ENCODE measurements around the gene SHB.

SHB gene

DNA sequence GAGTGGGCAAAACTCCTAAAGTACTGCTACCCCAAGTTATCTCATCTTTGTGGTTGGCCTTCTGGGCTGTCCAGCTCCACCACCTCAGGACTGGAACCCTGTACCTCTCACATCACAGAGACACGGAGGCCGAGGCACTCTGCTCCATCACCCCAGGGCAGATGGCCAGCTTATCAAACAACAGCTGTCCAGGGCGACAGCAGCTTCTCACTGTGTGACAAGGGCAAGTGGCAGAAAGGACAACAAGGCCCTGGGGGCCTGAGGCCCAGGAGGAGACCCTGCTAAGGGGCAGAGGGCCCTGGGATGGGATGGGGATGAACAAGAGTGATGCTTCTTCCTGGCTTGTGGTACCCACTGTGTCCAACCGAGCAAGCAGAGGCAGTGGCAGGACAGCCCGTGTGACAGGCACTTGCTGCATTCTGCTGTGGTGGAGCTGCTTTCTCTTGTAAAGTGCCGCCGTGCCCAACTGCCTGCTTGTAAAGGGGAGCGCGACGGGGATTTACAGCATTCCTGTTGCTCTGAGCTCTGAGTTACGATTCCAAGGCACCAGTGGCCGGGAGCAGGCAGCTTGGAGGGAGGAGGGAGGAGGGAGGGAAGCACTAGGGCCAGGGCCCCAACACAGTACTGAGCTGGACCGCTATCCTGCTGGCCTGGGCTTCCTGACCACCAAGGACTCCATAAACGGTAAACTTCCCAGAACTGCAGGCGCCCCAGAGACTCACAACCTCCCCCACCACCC is 71.2 kb downstream of the SHB start:
- DNase-seq (ENCODE audit: low read depth in 1 of 2, low spot score in 1 of 2) = no peak
- no peak for TF ChIP-seq JUND (IDR thresholded peaks at IDR 0.05; ENCODE audit: low read depth)
- in situ Hi-C loops (cut with HindIII; ENCODE audit: low pct_unique_long_range_greater_than_20kb, low sequenced_read_pairs) = no loop called here

DNA sequence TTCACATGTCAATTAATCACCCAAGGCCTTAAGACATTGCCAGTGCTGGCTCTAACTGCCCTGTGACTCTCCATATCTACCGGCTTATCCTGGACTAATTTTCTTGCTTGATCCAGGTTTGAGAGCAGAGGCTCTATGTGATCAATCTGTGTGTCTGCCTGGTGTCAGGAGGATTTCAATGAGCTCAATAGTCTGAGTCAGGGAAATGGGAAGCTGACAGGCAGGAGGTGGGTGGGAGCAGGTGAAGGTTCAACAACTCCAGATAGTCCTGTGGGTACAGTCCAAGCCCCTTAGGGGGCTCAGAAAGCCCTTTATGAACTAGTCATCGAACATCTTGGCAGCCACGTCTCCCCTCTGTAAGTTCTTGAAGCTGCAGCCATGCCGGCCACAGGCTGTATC is 72.2 kb downstream of the SHB start:
- TF ChIP-seq JUND (IDR thresholded peaks at IDR 0.05; ENCODE audit: low read depth) = no peak
- in situ Hi-C loops (cut with HindIII; ENCODE audit: low pct_unique_long_range_greater_than_20kb, low sequenced_read_pairs) = no loop called here
- no peak for DNase-seq (ENCODE audit: low read depth in 1 of 2, low spot score in 1 of 2)

DNA sequence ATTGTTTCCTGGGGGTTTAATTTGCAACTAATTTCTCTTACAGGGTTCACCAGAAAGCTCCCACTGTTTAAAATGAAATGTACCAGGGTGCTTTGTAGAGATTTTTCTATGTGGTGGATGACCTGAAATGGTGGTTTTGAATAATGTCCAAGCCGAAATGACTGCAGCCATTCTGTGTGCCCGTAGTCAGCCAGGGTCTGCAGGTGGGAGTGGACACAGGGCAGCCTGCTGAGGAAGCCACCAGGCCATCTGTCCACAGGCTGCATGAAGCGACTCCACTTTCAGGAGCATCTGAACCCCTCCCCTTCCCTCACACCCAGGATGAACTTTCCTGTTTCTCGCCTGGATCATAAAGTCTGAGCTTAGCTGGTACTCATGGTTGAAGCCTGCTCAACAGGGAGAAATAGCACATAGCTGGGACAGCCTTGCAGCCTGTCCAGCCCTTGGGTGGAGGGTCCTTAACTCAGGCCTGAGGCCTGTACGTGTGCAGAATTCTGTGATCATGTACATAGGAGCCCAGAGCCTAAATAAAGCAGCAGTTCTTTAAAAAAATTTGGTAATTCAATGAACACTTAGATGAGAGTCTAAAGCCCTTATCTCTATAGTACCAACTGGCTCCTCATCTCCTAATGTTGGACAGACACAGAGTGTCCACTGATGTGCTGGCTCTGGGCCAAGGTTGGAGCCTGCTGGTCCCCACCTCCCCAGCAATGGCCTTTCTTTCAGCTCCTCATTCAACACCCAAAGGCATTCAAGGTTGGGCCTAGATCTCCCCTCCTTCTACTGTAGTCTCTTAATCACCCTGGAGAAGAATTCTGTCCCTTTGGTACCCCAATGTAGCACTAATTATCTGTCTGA is 72.8 kb downstream of the SHB start:
- no peak for DNase-seq (ENCODE audit: low read depth in 1 of 2, low spot score in 1 of 2)

DNA sequence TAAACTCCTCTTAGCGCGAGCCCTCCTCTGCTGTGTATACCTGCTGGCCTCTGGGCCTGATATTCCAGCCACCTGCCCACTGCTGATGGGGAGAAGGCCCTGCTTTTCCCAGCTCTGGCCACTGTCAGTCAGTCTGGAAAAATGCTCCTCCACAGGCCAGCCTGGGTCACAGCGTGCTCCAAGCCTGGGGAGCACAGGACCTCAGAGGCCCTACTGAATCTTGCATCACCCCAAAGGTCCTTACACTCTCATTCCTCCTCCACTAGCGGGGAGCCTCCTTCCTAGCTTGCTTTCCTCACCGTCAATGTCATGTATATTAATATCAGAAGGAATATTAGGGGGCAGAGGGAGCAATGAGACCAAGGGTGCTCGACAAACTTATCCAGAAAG is 73.7 kb downstream of the SHB start:
- in situ Hi-C loops (cut with HindIII; ENCODE audit: low pct_unique_long_range_greater_than_20kb, low sequenced_read_pairs) = no loop called here
- DNase-seq (ENCODE audit: low read depth in 1 of 2, low spot score in 1 of 2) = no peak
- TF ChIP-seq JUND (IDR thresholded peaks at IDR 0.05; ENCODE audit: low read depth) = no peak

More for the DNA sequence above, 72.8 kb downstream of the SHB start:
- TF ChIP-seq JUND (IDR thresholded peaks at IDR 0.05; ENCODE audit: low read depth) = no peak
- in situ Hi-C loops (cut with HindIII; ENCODE audit: low pct_unique_long_range_greater_than_20kb, low sequenced_read_pairs) = no loop called here

GRCh38 chr9:37994639-37995347 is 74.2 kb downstream of the SHB start:
- TF ChIP-seq JUND (IDR thresholded peaks at IDR 0.05; ENCODE audit: low read depth) = no peak
- in situ Hi-C loops (cut with HindIII; ENCODE audit: low pct_unique_long_range_greater_than_20kb, low sequenced_read_pairs) = no loop called here

GRCh38 chr9:37992924-37993349 is 76.1 kb downstream of the SHB start:
- no peak for DNase-seq (ENCODE audit: low read depth in 1 of 2, low spot score in 1 of 2)
- TF ChIP-seq JUND (IDR thresholded peaks at IDR 0.05; ENCODE audit: low read depth) = no peak
- in situ Hi-C loops (cut with HindIII; ENCODE audit: low pct_unique_long_range_greater_than_20kb, low sequenced_read_pairs) = no loop called here

More at GRCh38 chr9:37994639-37995347, 74.2 kb downstream of the SHB start:
- no peak for DNase-seq (ENCODE audit: low read depth in 1 of 2, low spot score in 1 of 2)

DNA sequence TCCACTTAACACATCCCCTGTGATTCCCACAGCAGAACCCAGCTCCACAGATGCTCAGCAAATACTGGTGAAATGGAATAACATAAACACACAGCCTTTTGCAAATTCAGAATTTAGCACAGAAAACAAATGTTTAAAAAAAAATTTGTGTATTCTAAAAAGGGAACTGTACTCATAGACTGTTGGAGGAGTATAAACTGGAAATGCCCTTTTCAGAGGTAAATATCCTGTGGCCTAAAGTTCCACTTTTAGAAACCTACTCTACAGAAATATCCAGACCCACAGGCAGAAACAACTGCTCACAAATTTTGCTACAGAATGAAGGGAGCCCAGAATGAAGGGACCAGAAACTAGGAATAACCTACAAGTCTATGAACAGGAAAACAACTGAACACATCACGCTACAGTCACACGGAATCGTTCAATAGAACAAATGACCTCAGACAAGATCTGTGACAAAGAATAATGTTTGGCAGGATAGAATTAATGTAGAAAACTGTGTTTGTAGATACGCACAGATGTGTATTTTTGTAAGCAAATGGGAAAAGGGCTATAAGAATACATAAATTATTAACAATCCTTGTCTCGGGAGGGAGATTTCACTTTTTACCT is 78.5 kb downstream of the SHB start:
- DNase-seq (ENCODE audit: low read depth in 1 of 2, low spot score in 1 of 2) = no peak
- in situ Hi-C loops (cut with HindIII; ENCODE audit: low pct_unique_long_range_greater_than_20kb, low sequenced_read_pairs) = no loop called here

GRCh38 chr9:37989701-37990100 is 79.3 kb downstream of the SHB start:
- no peak for TF ChIP-seq JUND (IDR thresholded peaks at IDR 0.05; ENCODE audit: low read depth)
- DNase-seq (ENCODE audit: low read depth in 1 of 2, low spot score in 1 of 2) = no peak
- in situ Hi-C loops (cut with HindIII; ENCODE audit: low pct_unique_long_range_greater_than_20kb, low sequenced_read_pairs) = no loop called here

More for the DNA sequence above, 78.5 kb downstream of the SHB start:
- TF ChIP-seq JUND (IDR thresholded peaks at IDR 0.05; ENCODE audit: low read depth) = no peak

DNA sequence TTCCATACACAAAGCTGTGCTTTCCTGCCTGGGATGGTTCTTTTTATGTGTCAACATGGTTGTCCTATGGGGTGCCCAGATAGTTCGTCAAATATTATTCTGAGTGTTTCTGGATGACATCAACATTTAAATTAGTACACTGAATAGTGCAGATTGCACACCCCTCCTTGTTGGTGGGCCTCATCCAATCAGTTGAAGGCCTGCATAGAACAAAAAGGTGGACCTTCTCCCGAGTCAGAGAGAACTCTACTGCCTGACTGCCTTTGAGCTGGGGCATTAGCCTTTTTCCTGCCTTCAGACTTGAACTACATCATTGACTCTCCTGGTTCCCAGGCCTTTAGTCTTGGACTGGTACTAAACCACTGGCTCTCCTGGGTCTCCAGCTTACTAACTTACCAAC is 80.4 kb downstream of the SHB start:
- in situ Hi-C loops (cut with HindIII; ENCODE audit: low pct_unique_long_range_greater_than_20kb, low sequenced_read_pairs) = no loop called here
- no peak for TF ChIP-seq JUND (IDR thresholded peaks at IDR 0.05; ENCODE audit: low read depth)
- DNase-seq (ENCODE audit: low read depth in 1 of 2, low spot score in 1 of 2) = no peak

DNA sequence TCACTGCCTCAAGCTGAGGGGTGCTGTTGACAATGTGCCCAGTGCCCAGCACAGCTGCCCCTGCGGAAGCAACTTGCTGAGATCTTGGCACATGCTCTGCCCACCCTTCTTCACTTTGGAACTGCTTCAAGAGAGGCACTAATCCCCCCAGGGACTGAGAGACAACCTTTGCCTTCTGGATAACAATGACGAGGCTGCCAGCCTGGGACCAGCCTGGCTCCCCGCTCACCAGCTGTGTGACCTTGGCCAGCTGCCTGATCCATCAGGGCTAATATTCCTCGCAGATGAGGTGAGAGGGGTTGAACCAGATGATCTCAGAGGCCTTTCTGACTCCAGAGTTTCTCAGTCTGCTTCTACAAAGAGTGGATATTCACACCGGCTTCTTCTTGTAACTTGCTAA is 81.0 kb downstream of the SHB start:
- DNase-seq (ENCODE audit: low read depth in 1 of 2, low spot score in 1 of 2) = no peak
- TF ChIP-seq JUND (IDR thresholded peaks at IDR 0.05; ENCODE audit: low read depth) = no peak
- in situ Hi-C loops (cut with HindIII; ENCODE audit: low pct_unique_long_range_greater_than_20kb, low sequenced_read_pairs) = no loop called here

- TF ChIP-seq JUND (IDR thresholded peaks at IDR 0.05; ENCODE audit: low read depth) = no peak
These were observed 81.5 kb downstream of the SHB start for GRCh38 chr9:37987467-37987981.

DNA sequence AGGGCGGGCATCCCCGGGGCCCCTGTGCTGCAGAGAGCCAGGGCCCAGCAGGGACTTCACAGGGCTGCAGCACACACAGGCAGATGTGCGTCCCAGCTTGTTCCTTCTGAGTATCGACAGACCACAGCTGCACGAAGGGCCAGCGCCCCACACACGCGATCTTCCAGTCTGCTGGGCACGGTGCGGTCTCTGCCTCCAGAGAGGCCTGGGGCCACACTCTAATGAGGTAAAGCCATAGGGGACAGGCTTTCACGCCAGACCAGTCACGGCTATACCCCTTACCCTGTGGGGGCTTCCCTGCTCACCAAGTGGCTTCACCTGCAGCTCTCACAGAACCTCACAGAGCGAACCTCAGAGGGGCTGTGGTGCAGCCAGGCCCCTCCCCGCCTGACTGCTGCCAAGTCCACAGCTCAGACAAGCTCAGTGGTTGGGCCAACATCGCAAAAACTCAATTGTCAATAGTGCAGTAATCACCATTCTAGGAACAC is 82.2 kb downstream of the SHB start:
- DNase-seq (ENCODE audit: low read depth in 1 of 2, low spot score in 1 of 2) = no peak
- in situ Hi-C loops (cut with HindIII; ENCODE audit: low pct_unique_long_range_greater_than_20kb, low sequenced_read_pairs) = no loop called here
- no peak for TF ChIP-seq JUND (IDR thresholded peaks at IDR 0.05; ENCODE audit: low read depth)

More at GRCh38 chr9:37987467-37987981, 81.5 kb downstream of the SHB start:
- in situ Hi-C loops (cut with HindIII; ENCODE audit: low pct_unique_long_range_greater_than_20kb, low sequenced_read_pairs) = no loop called here
- no peak for DNase-seq (ENCODE audit: low read depth in 1 of 2, low spot score in 1 of 2)
